Thyroid gland (tissue), 4 donors: ENCODE measurements around the gene FRMD8.

Experiments
- CTCF ChIP-seq, 6 experiments: fragments of 200-600 bp in 3 of 6; fragments of 450-650 bp in 3 of 6; sonication (generic) in 3 of 6; IDR thresholded peaks; one replicate each; pipeline ENCODE4 v1.5.1; 2016 to 2019; ENCODE audit warnings: antibody characterized with exemption in 6 of 6, mild to moderate bottlenecking in 2 of 6, inconsistent platforms in 1 of 6, moderate library complexity in 1 of 6
- POLR2A ChIP-seq, 2 donors: fragments of 450-650 bp; IDR thresholded peaks; one replicate each; pipeline ENCODE4 v1.6.1; 2017; ENCODE audit warnings: antibody characterized with exemption in 2 of 2, mild to moderate bottlenecking in 2 of 2, moderate library complexity in 1 of 2

- TF ChIP-seq CTCF (IDR thresholded peaks at IDR 0.05) (no peak), POLR2A (IDR thresholded peaks at IDR 0.05) (no peak)
These were observed 6.5 kb downstream of the FRMD8 start for GRCh38 chr11:65392899-65393298.
